WTC11 (cell line): ENCODE measurements around the gene NMBR.

Experiments used
- CTCF ChIP-seq: fragments of 200-600 bp; IDR thresholded peaks from 2 replicates; pipeline ENCODE4 v1.8.0; 2022; ENCODE audit warnings: antibody characterized with exemption
- FOXP1 ChIP-seq: sonication (generic); formaldehyde crosslinking; IDR thresholded peaks from 2 replicates; pipeline ENCODE4 v1.8.0; 2022; ENCODE audit warnings: missing genetic modification reagents, mild to moderate bottlenecking, moderate library complexity, borderline replicate concordance
- HMGXB4 ChIP-seq: sonication (generic); formaldehyde crosslinking; IDR thresholded peaks from 2 replicates; pipeline ENCODE4 v1.8.1; 2023; ENCODE audit warnings: mild to moderate bottlenecking, moderate library complexity, missing genetic modification reagents
- PRDM15 ChIP-seq: sonication (generic); formaldehyde crosslinking; IDR thresholded peaks from 2 replicates; pipeline ENCODE4 v1.8.0; 2022; ENCODE audit warnings: missing genetic modification reagents

- no peak for TF ChIP-seq HMGXB4 (CRISPR knock-in tag)
- TF ChIP-seq FOXP1: no peak
- TF ChIP-seq CTCF: no peak
- no peak for TF ChIP-seq PRDM15 (CRISPR knock-in tag)
Observed at GRCh38 chr6:142165227-142165626, 18.3 kb upstream of the NMBR start.
